ENCODE results near the gene GPR84.

Gene GPR84

DNA sequence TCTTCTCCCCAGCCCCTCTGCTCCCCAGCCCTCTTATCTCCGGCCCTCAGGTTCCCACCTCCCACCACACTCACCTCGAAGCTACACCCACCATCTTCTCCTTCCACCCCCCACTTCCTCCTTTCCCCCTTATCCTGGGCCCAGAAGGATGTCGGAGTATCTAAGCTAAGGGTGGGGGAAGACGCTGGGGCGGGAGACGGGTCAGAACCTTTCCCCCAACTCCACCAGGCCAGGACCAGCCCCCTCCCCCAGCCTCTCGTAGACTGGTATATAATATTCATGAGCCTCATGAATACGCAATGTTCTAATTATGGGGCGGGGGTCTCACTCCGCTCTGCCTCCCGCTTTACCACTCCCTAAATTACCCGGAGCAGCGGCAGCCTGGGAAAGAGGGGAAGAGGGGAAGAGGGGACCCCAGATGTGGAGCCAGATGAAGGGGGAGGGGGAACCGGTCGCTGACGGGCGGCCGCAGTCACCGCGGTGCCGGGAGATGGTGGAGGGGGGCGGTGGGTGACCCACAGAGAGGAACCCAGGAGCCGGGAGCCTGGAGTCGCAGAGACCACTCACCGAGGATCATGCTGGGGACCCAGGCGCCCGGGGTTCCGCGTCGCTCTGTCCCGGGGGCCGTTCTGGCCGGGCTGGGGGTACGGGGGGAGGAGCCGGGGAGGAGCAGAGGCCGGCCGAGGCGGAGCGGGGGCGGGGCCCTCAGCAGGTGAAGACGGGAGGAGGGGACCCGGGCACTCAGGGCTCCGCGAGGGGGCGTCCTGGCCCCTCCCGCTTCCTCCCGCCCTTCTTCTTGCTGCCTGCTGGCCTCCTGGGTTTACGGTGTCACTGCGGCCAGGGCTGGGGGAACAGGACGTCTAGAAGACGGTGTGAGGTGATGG is 26.6 kb upstream of the GPR84 start:
- DNase-seq = peak; percentile 65

DNA sequence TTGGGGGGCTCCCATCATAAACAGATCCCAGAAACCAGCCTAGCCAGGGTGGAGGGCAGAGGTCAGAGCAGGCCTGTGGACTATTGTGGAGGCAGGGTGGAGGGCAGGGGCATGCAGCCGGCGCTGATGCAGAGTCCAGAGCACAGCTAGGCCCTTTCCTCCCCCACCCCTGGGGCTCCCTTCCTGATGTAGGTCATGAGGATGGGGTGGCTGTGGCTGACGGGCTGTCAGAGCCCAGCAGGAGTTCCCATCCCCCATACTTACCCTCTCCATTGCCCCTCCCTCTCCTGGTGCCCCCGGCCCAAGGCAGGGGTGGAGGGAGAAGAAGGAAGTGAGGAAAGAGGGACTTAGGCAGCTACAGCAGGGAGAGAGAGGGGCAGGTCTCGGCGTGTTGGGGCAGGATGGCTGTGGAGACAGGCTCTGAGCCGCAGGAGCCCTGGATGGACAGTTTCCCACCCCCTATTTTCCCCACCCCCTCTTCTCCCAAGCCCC is 25.9 kb upstream of the GPR84 start:
- DNase-seq = peak; percentile 65

DNA sequence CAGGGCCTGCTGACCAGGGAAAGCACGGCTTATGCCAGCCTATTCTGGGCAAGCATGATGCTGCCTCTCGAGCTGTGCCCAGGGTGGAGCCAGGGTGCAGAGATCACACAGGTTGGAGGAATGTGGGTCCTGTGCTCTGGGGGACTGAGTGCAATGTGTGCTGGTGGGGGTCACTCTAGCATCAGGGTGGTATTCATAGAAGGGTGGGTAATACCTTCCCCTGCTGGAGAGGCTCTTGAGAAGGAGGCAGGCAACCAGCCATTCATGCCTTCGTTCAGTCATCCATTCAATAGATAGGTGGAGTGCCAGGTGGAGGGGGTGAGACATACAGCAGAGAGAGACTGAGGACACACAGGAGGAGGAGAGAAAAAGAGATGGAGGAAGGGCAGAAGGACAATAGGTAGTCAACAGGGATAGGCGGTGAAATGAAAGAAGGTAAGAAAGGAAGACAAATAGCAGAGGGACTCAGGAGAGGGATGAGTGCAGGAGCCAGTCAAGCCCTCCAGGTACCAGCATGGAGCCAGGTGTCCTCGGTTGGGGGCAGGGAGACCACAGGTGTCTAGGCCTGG is 25.4 kb upstream of the GPR84 start:
- no peak for DNase-seq

DNA sequence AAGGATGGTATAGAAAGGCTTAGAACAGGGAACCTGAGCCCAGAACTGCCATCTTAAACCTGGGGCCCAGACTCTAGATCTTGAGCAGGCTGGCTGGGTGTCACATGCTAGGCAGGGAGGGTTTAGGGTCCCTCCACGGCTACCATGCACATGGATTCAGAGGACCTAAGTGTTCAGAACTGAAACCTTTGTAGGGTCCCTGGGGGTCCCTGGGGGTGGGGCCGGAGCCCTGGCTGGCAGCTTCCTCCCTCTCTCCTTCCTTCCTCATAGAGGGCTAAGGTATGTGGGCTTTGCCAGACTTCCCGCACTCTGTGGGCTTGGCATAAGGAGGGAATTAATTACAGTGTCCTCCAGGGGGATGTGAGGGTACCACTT is 24.8 kb upstream of the GPR84 start:
- no peak for DNase-seq

DNA sequence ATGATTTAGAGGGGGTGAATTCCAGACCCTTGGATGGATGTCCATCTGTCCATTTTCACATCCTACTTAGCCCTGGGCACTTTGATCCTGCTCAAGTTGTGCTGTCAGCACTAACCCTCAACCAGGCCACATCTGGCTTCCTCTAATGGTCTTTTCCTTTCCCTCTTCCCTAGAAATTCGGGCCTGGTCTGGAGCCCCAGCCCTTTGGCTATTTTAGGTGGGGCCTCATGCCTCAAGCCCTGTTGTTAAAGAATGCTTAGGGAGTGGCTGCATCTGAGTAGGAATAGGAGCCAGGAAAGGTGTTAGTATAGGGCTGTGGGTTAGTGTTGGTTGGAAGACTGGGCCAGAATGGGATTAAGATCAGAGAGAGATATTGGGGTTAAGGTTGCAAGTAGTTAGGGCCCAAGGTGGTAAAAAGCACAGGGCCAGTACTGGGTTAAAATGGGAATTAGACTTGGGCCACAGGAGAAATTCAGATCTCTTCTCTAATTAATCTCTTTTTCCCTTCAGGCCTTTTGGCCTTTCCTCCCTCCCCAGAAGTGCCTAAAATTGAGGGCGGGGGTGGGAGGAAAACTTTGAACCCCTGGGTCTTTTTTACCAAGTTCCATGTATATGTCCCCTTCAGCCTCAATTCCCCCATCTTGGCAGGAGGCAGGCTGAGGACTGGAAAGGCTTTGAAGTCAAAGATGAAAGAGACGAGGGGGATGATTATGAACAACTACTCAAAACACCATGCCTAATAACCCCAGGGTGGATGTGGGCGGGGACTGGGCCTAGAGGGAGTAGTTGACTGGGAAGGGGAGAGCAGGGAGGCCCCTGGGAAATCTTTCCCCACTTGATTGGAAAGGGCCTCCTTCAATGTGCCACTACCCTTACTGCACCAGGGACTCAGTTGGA is 24.2 kb upstream of the GPR84 start:
- DNase-seq = no peak

DNA sequence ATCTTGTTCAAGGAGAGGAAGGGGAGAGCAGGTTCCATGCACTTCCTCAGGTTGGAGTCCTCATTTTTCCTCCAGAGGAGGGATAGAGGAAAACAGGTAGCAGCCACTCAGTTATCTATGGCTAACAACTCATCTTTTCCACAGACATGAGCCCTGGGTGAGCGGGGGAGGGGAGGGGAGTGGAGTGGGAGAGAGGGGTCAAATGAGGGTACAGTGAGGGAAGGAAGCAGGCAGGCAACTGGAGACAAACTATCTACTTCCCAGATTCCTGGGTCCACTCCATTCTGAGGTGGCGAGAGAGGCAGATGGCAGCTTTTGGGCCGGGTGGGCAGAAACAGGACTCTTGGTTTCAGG is 22.8 kb upstream of the GPR84 start:
- no peak for DNase-seq

DNA sequence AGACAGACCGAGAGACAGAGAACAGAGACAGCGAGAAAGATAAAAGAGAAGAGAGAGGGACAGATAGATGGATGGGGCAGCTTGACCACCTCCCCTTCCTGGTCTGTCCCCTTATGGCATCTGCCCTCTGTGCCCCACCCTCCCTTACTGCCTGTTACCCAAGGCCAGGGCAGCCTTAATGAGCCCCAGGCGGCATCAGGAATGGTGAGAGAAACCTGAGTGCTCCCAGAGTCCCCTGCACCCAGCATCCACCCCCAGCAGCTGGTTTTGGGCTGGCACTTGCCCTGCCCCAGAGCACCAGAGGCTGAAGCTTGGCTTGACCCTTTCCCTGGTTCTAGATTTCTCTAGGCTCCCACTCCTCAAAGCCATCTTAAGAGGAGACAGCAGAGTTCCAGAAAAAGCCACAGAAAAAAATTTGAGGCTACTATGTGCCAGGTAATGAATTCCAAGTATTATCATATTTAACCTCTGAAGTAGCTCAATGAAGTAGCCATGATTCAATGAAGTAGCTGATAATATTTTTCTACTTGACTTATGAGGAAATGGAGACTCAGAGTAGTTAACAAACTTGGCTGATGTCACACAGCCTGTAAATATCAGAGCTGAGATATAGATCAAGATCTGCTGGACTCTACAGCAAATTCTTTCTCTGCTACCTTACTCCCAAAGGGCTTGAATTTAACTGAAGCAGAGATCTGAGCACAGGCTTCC is 22.3 kb upstream of the GPR84 start:
- no peak for DNase-seq

DNA sequence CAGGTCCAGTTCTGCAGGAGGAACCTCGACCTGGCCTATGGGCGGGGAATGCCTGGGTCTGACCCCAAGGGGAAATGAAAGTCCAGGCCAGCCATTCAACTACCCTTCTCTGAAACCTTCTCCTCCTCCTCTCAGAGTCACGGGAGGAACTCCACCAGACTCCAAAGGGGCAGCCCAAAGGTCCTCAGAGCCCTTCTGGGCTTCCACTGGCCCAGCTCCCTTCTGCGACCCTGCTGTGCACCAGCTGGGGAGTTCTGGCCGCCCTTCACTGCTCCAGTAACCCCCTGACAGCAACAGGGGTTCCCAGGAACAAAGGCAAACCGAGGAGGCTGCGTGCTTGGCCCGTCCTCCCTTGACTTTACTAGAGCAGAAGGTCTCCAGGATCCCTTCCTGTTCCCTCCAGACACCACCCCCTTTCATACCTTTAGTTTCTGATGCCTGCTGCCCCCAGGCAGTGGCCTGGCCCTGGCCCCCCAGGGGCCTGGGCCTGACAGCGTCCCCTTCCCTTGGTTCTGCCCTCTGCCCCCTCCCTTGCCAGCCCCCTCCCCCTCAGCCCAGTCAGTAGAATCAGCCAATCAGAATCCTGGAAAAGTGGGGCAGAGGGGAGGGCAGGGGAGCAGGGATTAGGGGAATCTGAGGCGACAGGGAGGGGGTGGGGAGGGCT is 21.1 kb upstream of the GPR84 start:
- DNase-seq = no peak

DNA sequence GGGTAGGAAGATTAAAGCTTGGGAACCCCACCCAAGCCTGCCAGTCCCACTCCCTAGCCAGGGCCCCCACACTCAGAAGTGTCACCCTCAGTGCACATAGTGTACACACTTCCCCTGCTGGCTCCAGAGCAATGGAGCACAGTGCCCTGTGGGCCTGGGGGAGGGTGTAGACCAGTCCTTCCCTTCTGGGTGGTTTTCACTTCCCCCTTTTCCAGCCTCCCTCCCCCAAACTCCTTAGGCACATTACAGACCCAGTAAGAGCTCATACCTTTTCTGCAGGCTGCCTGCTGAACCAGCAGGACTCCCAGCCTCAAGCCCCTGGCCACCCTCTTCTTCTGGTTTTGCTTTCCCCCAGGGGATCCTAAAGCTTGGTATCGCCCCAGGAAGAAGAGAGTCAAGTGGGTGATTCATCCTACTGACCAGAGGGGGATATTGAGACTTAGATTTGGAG is 20.3 kb upstream of the GPR84 start, which contains the start of gene ZNF385A:
ZNF385A (minus strand) TSS at position 143 of the 451 bp plus-strand sequence. CDS start 219 bp downstream, outside the sequence.
- peak; percentile 84 for DNase-seq

DNA sequence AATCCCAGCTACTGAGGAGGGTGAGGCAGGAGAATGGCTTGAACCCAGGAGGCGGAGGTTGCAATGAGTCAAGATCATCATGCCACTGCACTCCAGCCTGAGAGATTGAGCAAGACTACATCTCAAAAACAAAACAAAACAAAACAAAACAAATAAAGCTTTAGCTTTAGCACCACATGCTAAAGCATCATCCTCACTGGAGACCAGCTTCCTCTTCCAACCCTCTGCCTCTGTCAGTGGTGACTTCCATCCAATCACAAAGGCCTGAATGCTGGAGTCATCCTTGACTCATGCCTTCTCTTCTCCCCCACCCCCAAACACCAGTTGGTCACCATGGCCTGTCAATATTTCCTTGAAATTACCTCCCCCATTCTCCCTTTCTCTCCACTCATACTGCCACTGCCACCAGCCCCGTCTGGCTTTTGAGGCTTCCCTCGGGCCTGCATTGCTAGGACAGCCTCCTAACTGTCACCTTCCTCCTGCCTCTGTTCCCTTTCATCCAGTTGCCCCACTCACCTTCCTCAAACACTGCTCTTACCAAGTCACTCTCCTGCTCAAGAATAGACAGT is 18.8 kb upstream of the GPR84 start:
- DNase-seq = peak; percentile 35

DNA sequence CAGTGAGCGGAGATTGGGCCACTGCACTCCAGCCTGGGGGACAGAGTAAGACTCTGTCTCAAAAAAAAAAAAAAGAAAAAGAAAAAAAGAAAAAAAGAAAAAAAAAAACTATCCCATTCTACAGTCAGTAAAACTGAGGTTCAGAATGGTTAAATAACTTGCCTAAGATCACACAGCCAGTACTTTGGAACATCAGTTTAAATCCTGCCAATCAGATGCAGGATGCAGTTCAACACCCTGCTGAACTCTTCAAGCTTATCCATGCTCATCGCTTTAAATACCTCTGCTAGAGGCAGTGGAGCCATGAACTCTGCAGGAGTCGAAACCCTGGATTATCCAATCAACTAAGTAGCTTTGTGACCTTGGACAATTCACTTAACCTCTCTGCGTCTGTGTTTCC is 16.9 kb upstream of the GPR84 start:
- DNase-seq = no peak

DNA sequence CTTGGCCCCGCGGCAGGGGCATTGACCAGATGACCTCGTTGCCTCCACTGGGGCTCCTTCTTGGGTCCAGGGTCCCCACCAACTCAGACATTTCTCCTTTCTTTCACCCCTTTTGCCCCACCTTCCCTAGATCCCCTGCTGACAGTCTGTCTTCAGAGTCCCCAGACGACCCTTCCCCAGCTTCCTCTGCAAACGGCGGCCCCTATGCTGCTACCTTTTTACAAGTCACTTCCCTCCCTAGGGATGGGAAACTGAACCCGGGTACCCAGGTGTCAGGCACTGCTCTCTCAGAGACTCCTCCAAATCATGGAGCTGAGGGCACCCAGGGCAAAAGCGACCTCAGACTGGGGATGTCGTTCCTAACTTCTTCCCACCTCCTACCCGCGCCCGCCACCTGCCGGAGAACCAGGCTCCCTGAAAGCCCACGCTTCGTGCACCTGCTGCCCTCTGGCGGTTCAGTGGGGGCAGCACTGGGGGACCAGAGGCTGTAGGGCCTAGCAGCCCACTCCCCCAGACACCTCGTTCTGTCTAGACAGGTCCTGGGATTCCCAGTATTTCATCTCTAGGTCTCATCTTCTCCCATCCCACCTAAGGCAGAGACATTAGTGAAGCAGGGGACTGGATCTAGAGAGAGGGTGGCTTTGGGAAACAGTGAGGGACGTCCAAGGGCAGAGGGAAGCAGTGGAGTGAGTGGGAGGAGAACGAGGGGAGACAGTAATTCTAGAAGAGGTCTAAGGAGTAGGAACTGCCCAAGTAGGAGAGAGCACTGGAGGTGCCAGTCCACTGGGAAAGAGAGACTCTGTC is 15.3 kb upstream of the GPR84 start:
- no peak for DNase-seq

DNA sequence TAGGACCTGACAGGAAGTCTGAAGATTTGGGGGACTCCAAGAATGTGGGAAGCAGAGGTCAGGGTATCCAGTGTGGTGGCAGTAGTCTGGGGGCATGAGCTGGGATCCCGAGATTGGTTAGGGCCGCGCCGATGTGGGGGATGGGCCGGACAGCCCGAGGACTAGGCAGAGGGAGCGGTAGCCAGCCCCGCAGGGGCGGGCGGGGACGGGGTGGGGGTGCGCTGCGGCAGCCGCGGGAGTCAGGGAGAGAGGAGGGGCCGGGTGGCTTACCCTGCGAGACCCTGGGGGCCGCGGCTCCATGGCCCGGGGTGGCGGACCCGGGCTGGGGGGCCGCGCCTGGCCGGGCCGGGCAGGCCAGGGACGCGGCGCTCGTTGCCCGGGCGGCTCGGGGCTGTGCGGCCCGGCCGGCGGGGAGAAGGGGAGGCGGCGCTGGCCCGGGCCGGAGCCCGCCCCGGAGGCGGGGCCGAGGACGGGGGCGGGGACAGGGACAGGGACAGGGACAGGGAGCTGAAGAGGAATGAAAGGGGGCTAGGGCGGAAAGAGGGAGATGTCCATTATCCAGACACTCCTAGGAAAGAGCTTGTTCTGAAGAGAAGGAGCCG is 14.6 kb upstream of the GPR84 start:
- DNase-seq = no peak

DNA sequence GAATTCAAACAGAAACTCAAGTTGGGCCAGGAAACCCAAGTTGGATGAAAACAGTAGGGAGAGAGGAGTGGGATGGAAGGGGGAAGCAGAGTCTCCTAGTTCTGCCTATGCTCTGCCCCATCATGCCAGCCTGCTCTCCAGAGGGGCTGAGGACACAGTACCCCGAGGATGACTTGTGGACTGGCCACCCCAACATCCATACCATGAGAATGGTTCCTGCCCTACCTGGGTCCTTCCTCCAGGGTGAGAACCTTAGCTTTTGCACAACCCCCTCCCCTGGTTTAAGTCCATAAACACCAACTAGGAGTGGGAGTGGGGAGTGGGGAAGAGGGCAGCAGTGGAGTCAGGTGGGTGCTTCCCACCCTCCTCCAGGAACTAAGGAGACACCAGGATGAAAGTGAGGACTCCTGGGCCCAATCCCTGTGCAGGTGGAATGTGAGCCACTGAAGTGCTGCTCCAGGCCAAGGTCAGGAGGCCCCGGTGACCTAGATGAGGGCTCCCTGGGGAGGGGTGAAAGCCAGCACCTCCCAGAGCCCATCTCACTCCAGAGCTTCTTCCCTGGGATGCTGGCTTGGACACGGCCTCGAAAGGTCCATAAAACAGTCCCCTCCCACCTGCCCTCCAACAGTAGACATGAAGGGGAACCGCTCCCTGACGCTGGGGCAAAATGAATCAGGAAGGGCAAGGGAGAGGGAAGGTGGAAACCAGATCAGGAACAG is 13.7 kb upstream of the GPR84 start:
- DNase-seq = no peak

DNA sequence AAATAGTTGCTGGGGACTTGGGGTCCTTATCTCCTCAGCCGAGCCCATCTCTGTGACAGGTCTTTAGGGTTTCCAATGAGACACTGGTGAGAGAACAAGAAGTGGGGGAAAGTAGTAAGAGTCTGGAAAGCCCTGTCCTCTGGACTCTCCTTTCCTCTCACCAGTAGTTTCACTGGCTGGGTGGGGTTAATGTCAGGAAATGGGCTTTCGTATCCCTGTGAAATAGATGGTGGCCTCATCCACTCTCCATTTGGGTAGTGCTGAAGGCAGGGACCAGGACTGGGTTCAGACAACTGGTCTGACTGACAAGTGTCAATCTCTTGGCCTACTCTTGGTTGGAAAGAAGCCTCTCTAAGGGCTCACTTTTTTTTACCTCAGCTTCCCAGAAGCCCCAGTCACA is 12.7 kb upstream of the GPR84 start:
- no peak for DNase-seq

DNA sequence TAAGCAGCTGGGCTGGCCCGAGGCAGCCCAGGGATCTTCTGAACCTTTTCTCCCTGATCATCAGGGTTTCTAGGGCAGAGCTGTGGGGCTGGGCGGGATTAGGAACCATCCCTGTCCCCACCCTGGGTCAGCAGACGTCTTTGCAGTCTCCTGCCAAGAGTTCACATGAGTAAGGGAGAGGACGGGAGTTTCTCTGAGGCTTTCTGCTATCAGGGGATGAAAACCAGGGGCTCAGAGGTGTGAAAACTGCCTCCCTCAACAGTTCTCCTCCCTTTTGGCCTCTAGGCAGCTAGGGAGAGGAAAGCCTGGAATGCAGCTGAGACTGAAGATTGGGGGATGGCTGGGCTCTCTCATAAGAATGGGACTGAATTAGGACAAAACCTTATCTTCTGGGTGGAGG is 12.3 kb upstream of the GPR84 start:
- DNase-seq = no peak

DNA sequence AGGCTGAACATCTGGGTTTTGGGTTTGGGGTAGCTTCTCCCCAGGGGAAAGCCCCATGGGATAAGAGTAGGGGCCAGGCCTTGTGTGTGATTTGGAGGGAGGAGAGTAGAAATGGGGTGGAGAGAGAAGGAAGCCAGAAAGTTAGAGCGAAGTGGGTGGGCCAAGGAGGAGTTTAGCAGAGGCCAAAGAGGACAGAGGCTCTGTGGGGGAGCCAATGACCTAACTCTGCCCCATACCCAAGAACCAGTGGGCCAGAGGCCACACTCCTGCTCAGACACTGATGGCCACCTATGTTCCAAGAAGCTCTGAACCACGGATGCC is 10.9 kb upstream of the GPR84 start:
- DNase-seq = no peak

DNA sequence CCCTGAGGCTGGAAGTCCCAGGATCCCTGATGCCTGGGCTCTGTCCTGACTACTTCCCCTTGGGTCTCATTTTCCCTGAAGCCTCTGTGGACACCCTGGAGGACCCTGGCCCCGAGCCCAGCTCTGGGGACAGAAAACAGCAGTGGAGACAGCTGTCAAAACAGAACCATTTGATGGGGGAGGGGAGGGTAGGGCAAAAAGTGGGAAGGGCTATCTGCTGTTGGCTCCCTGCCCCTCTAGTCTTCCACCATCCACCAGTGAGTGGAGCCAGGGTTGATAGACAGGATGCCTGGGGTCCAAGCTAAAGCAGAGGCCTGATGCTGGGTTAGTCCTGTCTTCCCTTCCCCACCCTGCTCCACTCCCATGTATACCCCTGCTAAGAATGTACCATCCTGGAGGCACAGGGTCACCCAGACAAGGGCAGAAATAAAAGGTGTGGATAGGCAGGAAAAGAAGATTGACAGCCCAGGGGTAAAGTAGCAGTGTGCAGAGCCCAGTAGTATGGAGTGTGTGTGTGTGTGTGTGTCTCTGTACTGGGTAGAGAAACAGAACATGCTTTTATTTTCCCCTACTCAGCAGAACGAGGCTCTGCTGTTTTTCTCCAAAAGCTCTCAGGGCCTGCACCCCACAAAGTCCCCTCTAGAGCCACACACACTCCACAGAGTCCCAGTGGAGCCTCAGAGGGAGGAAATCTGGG is 10.4 kb upstream of the GPR84 start:
- no peak for DNase-seq
